OCI-LY1 (cell line): Measurements from ENCODE around the gene SLC26A5.

Experiments
- H2AFZ ChIP-seq: fragments of 200-600 bp; sonication (generic), shearing (Covaris generic); 2 replicates; pipeline ENCODE4 v1.6.0; 2014; ENCODE audit warnings: antibody characterized with exemption, mild to moderate bottlenecking, low read length
- H3F3A ChIP-seq: fragments of 200-600 bp; sonication (generic), shearing (Covaris generic); 2 replicates; pipeline ENCODE4 v1.6.0; 2014; ENCODE audit warnings: mild to moderate bottlenecking, antibody characterized with exemption, low read length, moderate library complexity; ENCODE audit not compliant: insufficient read depth
- H3K27ac ChIP-seq: fragments of 200-600 bp; sonication (generic); 2 replicates; pipeline ENCODE4 v1.5.1; 2014; ENCODE audit warnings: low read length, mixed run types, mild to moderate bottlenecking, low read depth; ENCODE audit not compliant: poor library complexity, severe bottlenecking
- H3K27me3 ChIP-seq: fragments of 200-600 bp; sonication (generic); 2 replicates; pipeline ENCODE4 v1.6.0; 2014; ENCODE audit warnings: antibody characterized with exemption, mild to moderate bottlenecking, low read length, moderate library complexity; ENCODE audit not compliant: insufficient read depth
- H3K36me3 ChIP-seq: fragments of 200-600 bp; sonication (generic); 2 replicates; pipeline ENCODE4 v1.6.1; 2014; ENCODE audit warnings: mild to moderate bottlenecking, antibody characterized with exemption, low read length, moderate library complexity, mixed read lengths; ENCODE audit not compliant: insufficient read depth
- H3K4me1 ChIP-seq: fragments of 200-600 bp; sonication (generic); 2 replicates; pipeline ENCODE4 v1.5.1; 2014; ENCODE audit warnings: mild to moderate bottlenecking, low read length, moderate library complexity; ENCODE audit not compliant: insufficient read depth, severe bottlenecking
- H3K4me2 ChIP-seq: fragments of 200-600 bp; sonication (generic), shearing (Covaris generic); 2 replicates; pipeline ENCODE4 v1.6.1; 2014; ENCODE audit warnings: low read length
- H3K4me3 ChIP-seq: fragments of 200-600 bp; sonication (generic); 2 replicates; pipeline ENCODE4 v1.5.1; 2014; ENCODE audit warnings: low read length, low read depth, mild to moderate bottlenecking, mixed read lengths; ENCODE audit not compliant: poor library complexity, severe bottlenecking
- H3K79me2 ChIP-seq: fragments of 200-600 bp; shearing (Covaris generic); 2 replicates; pipeline ENCODE4 v1.6.1; 2016; ENCODE audit warnings: mixed run types, low read length, mixed read lengths; ENCODE audit not compliant: insufficient read depth
- H3K9ac ChIP-seq: fragments of 200-600 bp; sonication (generic), shearing (Covaris generic); 2 replicates; pipeline ENCODE4 v1.6.1; 2014; ENCODE audit warnings: mild to moderate bottlenecking, low read length, mixed read lengths
- H3K9me2 ChIP-seq: fragments of 200-600 bp; sonication (generic), shearing (Covaris generic); 2 replicates; pipeline ENCODE4 v1.6.1; 2014; ENCODE audit warnings: low read depth, mild to moderate bottlenecking, low read length, mixed read lengths
- H3K9me3 ChIP-seq: fragments of 200-600 bp; shearing (Covaris generic); 2 replicates; pipeline ENCODE4 v1.6.1; 2014; ENCODE audit warnings: low read length, mixed read lengths
- H4K20me1 ChIP-seq: fragments of 200-600 bp; sonication (generic), shearing (Covaris generic); 2 replicates; pipeline ENCODE4 v1.6.0; 2016; ENCODE audit warnings: mild to moderate bottlenecking, low read length; ENCODE audit not compliant: insufficient read depth
- EZH2 ChIP-seq: fragments of 200-600 bp; sonication (generic), shearing (Covaris generic); IDR thresholded peaks from 2 replicates; pipeline ENCODE4 v1.8.0; 2017; ENCODE audit warnings: borderline replicate concordance, mixed run types, mild to moderate bottlenecking, antibody characterized with exemption, low read length, moderate library complexity, mixed read lengths
- TF ChIP-seq, protein P1 (sequence below): fragments of 200-600 bp; sonication (generic), shearing (Covaris generic); IDR thresholded peaks from 2 replicates; pipeline ENCODE4 v1.5.1; 2017; ENCODE audit warnings: mild to moderate bottlenecking, antibody characterized with exemption, low read length, moderate library complexity, mixed read lengths

Gene SLC26A5

DNA sequence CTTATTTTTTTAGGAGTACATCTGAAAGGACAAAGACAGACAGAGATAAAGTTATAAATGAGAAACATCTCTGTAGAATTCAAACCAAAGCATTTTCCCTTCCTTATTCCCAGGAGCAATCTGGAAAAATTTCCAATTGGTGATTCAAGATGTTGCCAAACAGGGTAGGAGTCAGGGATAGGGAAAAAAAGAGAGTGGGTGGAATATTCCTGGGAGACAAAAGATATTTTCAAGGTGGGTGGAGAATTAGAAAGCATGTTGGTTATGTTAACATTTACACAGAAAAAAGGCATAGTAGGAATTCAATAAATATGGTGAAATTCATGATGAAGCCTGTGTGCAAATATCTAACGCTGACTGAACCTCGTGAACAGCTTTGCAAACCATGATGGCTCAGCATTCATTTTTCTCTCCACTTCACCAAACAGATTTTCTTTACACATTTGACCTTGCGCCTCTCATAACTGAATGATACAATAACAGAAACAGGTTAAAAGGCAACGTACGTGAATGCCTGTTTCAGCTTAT lies 25.1 kb downstream of the SLC26A5 start:
- Histone ChIP-seq H3K4me2 (no peak overlapping the region), H2AFZ (no peak overlapping the region), H3K27me3 (no peaks in the 10 kb centered on the region), H3K9me2 (no peaks in the 10 kb centered on the region), H3K4me3 (no peak overlapping the region), H3K27ac (no peak overlapping the region), H3K4me1 (no peaks in the 10 kb centered on the region), H4K20me1 (no peaks in the 10 kb centered on the region), H3F3A (no peaks in the 10 kb centered on the region), H3K9me3 (no peaks in the 10 kb centered on the region), H3K36me3 (no peaks in the 10 kb centered on the region), H3K79me2 (no peaks in the 10 kb centered on the region), H3K9ac (no peak overlapping the region)
- no peak for TF ChIP-seq EZH2
- TF ChIP-seq, protein P1, sequence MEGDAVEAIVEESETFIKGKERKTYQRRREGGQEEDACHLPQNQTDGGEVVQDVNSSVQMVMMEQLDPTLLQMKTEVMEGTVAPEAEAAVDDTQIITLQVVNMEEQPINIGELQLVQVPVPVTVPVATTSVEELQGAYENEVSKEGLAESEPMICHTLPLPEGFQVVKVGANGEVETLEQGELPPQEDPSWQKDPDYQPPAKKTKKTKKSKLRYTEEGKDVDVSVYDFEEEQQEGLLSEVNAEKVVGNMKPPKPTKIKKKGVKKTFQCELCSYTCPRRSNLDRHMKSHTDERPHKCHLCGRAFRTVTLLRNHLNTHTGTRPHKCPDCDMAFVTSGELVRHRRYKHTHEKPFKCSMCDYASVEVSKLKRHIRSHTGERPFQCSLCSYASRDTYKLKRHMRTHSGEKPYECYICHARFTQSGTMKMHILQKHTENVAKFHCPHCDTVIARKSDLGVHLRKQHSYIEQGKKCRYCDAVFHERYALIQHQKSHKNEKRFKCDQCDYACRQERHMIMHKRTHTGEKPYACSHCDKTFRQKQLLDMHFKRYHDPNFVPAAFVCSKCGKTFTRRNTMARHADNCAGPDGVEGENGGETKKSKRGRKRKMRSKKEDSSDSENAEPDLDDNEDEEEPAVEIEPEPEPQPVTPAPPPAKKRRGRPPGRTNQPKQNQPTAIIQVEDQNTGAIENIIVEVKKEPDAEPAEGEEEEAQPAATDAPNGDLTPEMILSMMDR: no peak

DNA sequence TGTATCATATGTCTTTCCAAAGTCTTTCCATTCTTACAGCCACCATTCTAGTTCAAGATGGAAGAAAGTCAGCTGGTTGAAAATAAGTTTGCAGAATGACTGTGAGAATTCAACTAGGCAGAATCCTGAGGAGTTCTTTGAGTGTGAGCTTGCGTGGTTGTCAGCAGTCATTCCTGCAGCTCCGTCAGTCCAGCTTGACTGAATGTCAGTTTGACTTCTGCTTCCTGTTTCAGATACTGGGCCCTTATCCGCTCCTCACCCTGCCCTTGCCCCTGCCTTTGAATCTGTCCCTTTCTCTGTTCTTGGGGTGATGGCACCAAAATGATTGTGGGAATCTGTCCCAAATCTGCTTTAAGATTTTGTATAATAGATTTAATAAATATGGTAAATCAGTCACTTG lies 27.8 kb downstream of the SLC26A5 start:
- H3K27me3 ChIP-seq: no peaks in the 10 kb centered on the region
- no peaks in the 10 kb centered on the region for H3K79me2 ChIP-seq
- H3K36me3 ChIP-seq: no peaks in the 10 kb centered on the region
- no peak overlapping the region for H3K27ac ChIP-seq
- no peak overlapping the region for H3K4me3 ChIP-seq
- H3K4me1 ChIP-seq: no peaks in the 10 kb centered on the region
- H4K20me1 ChIP-seq: no peaks in the 10 kb centered on the region
- no peak overlapping the region for H3K4me2 ChIP-seq
- H3K9me2 ChIP-seq: no peaks in the 10 kb centered on the region
- no peak overlapping the region for H2AFZ ChIP-seq
- H3K9ac ChIP-seq: no peak overlapping the region
- TF ChIP-seq, protein P1: no peak
- TF ChIP-seq EZH2: no peak
- no peaks in the 10 kb centered on the region for H3F3A ChIP-seq
- H3K9me3 ChIP-seq: no peaks in the 10 kb centered on the region

DNA sequence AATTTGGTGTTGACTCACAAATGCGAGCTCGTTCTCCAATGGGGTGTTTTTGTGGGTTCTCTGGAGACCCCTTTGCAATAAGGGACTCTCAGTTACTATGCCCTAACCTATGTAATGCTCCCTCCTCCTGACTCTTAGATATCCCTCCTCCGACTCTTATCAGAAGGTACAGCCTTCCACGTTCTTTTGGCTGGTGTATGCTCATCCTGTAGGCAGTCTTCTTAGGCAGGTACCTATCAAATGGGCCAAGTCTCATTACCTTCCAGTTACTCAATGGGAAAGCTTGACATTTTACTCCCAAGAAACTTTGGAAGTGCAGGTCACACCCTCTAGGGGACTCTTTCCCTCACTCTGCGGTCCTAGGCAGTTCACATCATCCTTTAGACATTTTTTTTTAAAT lies 32.6 kb downstream of the SLC26A5 start:
- H3F3A ChIP-seq: no peaks in the 10 kb centered on the region
- H2AFZ ChIP-seq: no peak overlapping the region
- no peak overlapping the region for H3K27ac ChIP-seq
- H4K20me1 ChIP-seq: no peaks in the 10 kb centered on the region
- no peak overlapping the region for H3K9ac ChIP-seq
- H3K4me2 ChIP-seq: no peak overlapping the region
- no peaks in the 10 kb centered on the region for H3K9me2 ChIP-seq
- no peaks in the 10 kb centered on the region for H3K79me2 ChIP-seq
- TF ChIP-seq EZH2: no peak
- TF ChIP-seq, protein P1: no peak
- H3K4me3 ChIP-seq: no peak overlapping the region
- no peaks in the 10 kb centered on the region for H3K4me1 ChIP-seq
- H3K36me3 ChIP-seq: no peaks in the 10 kb centered on the region
- H3K27me3 ChIP-seq: 0 out of 2 replicates have a peak, but pooled peaks cover 4% of the 10 kb centered on the region
- H3K9me3 ChIP-seq: no peaks in the 10 kb centered on the region
